NCI-H187 treated with DMSO at 0.1 percent for 48 hours (cell line): ENCODE data around the gene RASA3.

Experiments
- DNase-seq: peaks from one replicate; lab custom pipeline; 2025; lab: John Stamatoyannopoulos, UW

RASA3 gene

DNA sequence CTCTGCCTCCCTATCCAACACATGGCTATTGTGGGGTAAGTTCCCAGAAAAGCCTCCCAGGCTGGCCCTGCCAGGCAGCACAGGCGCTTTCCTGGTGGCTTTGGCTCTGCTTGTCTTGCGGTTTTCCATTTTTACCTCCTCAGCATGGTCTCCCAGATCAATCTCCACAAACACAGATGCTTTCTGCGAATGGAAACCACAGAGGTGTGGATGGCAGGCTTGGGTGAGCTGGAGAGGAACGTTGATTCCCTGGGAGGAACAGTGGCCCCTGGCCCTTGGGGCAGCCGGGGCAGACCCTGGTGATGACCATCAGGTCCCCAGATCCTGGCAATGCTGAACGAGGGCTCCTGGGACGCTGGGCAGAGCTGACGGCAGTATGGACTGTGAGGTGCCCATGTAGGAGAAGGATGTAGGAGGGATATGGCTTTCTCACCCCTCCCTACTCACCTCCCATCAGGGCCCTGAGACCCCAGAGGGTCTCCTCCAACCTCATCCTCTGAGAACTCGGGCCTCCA, 165.2 kb downstream of the RASA3 start:
- no peak for DNase-seq

DNA sequence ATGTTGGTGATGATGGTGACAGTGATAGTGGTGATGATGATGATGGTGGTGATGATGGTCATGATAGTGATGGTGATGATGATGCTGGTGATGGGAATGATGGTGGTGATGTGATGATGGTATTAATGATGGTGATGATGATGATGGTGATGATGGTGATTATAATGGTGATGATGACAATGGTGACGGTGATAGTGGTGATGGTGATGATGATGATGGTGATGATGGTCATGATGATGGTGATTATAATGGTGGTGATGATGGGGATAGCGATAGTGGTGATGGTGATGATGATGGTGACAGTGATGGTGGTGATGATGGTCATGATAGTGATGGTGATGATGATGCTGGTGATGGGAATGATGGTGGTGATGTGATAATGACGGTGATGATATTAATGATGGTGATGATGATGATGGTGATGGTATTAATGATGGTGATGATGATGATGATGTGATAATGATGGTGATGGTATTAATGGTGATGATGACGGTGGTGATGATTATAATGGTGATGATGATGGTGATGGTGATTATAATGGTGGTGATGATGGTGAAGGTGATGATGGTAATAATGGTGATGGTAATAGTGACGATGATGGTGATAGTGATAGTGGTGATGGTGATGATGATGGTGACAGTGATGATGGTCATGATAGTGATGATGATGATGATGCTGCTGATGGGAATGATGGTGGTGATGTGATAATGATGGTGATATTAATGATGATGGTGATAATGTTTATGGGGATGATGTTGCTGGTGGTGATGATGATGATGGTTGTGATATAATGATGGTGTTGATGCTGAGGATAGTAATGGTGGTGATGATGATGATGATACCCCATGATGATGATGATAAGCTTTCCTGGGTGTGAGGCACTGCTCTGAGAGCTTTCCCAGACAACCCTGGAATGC, 166.2 kb downstream of the RASA3 start:
- no peak for DNase-seq

DNA sequence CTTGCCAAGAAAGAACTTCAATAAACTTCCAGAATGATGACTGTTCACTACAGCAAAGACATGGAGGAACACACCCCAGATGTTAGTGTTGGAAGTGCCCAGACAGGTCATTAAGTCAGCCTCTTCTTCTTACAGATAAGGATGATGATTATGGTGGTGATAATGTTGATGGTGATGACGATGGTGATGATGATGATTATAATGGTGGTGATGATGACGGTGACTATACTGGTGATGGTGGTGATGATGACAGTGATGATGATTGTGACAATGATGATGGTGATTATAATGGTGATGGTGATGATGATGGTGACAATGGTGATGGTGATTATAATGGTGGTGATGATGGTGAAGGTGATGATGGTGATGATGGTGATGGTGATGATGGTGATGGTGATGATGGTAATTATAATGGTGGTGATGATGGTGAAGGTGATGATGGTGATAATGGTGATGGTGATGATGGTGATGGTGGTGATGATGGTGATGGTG, 167.0 kb downstream of the RASA3 start:
- no peak for DNase-seq

DNA sequence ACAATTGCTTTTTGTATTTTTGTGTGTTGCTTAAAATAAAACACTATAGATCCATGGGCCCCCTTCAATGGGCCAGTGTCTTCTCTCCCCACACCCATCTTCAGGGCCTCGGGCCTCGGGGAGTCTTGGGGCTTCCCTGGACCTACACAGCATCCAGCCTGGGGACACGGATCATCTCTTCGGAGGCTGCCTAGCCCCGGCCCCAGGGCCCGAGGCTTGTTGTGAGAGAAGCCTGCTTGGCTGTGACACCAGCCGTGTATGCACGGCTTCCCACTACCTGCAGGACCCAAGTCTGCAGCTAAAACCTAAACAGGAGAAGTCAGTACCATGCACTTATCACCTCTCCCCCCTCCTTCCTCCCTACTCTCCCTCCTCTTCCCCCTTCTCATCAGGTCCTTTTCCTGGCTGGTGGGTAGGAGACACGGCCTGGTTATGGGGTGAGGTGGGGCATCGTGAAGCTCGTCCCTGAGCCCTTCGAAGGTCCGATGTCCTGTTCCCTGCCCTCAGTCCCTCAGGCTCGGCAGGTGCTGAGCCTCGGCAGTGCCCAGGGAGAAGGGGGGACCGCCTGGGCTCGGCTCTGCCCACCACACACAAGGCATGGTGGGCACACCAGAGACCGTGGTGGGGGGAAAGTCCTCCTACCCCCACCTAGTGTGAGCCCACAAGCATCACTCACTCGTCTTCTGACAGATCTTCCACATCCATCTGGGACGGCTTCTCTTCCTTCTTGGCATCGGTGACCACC, 168.0 kb downstream of the RASA3 start:
- no peak for DNase-seq

DNA sequence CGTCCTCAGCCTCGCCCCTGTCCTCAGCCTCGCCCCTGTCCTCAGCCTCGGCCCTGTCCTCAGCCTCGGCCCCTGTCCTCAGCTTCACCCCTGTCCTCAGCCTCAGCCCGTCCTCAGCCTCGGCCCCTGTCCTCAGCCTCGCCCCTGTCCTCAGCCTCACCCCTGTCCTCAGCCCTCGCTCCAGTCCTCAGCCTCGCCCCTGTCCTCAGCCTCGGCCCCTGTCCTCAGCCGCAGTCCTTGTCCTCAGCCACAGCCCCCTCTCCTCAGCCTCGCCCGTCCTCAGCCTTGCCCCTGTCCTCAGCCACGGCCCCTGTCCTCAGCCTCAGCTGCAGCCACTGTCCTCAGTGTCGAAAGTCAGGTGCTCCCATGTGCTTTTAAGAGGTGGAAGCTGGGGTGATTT, 169.0 kb downstream of the RASA3 start:
- DNase-seq: no peak

DNA sequence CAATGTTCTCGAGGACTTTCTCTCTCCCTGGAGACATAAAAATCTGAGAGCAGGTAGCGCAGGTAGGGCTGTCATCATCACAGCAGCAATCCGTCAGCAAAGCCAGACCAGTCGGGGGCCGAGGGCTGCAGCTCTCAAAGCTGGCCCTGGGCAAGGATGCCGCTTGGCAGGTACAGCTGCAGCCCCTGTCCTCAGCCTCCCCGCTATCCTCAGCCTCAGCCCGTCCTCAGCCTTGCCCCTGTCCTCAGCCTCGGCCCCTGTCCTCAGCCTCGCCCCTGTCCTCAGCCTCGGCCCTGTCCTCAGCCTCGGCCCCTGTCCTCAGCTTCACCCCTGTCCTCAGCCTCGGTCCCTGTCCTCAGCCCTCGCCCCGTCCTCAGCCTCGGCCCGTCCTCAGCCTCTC, 169.4 kb downstream of the RASA3 start:
- no peak for DNase-seq

DNA sequence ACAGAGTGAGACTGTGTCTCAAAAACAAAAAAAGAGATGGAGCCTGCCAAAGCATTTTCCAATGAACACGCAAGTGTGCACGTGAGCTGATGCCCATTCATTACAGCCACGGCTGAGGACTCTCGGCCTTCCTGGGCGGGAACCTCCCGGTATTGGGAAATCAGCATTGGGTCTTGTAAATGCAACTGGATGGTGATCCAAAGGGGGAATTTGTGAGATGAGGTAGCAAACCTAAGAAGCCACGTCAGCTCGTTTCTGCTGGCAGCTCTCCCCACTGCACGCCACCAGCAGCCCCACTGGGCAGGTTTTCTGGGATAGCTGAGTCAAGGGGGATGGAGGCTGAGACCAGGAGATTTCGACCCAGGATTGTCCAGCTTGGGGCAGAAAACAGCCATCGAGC, 170.0 kb downstream of the RASA3 start:
- no peak for DNase-seq

DNA sequence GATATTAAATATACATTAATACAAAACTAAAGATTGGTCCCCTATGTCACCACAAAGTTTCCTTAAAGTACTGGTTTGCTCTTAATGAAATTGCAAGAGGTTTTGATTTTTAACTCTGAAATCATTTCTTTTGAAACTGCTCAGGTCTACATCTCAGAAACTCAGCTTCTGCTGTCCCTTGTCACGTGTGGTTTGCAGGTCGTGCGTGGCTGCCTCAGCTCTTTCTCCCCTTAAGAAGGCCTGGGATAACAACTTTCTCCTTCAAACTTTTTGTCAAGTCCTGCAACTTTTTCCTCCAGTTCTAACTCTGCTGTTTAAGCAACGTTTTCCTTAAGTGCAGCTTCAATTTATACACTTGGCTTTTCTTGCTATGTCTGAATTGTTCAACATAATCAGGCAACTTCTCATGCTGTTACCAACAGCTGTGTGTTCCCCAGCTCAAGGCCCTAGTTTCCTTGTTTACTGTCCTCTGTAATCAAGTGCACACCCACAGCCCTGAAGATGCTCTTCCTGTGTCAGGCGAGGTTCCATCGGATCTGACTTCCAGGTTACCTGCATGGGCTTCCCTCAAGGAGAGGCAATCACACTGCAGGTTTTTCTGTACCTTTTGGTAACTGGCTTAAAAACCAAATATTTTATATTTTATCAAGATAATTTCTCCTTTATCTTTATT, 172.0 kb downstream of the RASA3 start:
- no peak for DNase-seq

DNA sequence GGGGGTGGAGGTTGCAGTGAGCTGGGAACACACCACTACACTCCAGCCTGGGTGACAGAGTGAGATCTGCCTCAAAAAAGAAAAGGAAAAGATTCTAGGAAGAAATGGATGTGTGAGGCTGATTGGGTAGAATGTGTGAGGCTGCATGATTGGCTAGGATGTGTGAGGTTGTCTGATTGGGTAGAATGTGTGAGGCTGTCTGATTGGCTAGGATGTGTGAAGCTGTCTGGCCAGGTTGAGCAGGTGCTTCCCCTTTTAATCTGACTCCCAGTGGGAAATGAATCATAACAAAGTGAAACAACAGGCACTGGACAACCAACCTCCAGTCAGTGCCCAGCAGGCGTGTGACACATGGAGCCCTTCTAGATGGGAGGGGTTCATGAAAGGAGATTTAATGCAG, 173.2 kb downstream of the RASA3 start:
- no peak for DNase-seq

DNA sequence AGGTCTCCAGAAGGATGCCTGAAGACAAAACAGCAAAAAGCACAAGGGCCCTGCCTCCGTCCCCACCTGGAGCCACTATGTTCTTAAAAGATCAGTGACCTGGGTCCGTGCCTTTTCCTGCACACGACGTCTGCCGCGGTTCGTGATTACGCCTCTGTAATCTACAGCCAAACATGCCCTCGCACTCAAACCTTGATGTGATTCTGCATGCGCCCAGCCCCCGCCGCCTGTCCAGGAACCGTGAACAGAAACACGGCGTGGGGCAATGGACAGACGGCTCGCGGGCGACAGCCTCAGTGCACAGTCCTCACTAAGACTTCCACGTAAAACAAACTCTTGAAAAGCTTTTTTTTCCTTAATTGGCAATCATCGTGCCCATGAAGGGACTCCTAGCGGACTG, 174.1 kb downstream of the RASA3 start:
- DNase-seq: no peak

DNA sequence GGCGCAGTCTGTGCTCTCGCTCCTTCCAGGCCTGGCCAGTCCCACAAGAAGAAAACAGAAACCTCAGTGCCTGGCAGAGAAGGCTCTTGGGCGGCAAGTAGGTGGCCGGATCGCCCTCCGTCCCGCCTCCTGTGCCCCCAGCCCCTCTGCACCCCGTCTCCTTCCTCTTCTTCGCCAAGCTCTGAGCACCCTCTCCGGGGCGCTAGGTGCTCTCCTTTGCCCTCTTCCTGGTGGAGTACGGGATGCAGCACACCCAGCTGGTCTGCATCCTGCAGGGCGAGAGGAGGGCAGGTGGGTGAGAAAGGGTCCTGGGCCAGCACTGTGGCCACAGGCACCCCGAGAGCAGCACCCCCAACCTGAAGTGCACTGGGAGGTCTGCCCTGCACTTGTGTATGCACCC, 175.9 kb downstream of the RASA3 start:
- DNase-seq: no peak

DNA sequence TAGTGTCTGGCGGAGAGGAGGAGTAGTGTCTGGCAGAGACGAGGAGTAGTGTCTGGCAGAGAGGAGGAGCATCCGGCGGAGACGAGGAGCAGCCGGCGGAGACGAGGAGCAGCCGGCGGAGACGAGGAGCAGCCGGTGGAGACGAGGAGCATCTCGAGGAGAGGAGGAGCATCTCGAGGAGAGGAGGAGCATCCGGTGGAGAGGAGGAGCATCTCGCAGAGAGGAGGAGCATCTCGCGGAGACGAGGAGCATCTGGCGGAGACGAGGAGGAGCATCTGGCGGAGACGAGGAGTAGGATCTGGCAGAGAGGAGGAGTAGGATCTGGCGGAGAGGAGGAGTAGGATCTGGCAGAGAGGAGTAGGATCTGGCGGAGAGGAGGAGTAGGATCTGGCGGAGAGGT, 176.7 kb downstream of the RASA3 start:
- DNase-seq: no peak

DNA sequence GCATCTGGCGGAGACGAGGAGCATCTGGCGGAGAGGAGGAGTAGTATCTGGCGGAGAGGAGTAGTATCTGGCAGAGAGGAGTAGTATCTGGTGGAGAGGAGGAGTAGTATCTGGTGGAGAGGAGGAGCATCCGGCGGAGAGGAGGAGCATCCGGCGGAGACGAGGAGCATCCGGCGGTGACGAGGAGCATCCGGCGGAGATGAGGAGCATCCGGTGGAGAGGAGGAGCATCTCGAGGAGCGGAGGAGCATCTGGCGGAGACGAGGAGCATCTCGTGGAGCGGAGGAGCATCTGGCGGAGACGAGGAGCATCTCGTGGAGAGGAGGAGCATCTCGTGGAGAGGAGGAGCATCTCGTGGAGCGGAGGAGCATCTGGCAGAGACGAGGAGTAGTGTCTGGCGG, 177.2 kb downstream of the RASA3 start:
- no peak for DNase-seq

DNA sequence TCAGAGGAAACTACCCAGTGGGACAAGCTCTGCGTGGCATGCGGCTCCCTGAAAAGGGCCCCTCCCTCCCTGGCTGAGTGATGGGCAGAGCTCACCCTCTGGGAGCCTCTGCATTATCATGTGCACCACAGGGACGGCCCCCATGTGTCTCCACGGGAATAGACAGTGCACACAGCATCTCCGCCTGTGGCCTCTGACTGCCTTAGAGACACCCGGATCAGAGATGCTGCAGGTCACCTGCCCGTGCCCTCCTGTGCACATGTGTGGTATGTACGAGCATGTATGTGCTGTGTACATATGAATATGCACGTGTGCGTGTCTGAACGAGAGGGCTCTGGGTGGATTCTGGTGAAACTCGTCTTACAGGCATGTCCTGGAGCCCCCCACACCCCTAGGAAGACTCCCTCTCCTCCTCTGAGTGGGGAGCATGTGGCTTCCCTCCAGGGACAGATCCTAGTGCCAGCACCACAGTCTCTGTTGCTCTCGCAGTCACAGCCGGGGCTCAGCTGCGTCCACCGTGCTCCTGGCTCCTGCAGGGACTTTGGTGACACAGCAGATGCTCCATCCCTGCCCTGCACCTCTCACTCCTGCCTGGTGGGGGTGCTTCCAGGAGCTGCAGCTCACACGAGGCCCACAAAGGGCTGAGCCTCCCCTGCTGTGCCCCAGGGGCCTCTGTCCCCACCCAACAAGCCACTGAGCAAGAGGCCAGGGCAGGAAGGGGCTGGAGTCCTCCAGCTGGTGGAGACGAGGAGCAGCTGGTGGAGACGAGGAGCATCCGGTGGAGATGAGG, 178.2 kb downstream of the RASA3 start:
- DNase-seq: no peak

DNA sequence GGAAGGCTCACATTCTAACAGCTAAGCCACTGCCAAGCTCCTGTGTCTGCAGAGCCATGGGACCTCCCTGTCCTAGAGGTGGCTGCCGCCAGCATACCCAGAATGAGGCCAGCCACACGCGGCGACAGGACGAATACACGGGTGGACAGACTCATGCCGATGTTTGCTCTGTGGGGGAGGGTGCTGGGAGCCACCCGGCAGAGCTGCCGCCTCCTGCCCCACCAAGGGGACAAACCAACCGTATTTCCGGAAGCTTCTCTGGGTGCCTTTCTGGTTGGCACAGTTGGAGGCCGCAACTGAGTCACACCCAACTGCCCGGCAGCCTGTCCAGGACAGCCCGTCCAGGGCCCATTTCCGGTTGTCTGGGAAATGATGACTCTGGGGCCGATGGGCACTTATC, 178.9 kb downstream of the RASA3 start:
- no peak for DNase-seq

DNA sequence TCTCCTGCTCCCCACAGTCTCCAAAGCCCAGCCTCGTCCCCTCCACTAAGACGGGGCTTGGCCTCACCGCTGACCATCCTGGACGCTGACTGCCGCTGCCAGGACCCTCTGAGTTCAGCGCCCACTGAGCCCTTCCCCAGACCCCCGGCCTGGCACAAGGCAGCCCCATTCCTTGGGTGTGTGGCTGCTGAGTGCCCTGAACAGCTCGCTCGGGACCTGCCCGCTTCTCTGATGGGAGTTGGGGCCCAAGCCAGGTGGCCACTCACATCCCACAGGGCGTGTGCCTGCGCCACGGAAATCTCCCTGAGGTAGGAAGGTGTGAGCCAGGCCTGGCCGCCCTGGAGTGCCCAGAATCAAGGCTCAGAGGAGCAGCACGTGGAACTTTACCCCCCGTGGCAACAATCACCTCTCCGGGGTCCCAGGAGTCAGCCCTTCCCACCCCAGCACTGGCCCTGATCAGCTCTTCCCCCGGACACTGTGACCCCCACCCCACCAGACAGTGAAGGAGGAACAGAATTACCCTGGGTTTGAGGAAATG, 179.4 kb downstream of the RASA3 start:
- no peak for DNase-seq

DNA sequence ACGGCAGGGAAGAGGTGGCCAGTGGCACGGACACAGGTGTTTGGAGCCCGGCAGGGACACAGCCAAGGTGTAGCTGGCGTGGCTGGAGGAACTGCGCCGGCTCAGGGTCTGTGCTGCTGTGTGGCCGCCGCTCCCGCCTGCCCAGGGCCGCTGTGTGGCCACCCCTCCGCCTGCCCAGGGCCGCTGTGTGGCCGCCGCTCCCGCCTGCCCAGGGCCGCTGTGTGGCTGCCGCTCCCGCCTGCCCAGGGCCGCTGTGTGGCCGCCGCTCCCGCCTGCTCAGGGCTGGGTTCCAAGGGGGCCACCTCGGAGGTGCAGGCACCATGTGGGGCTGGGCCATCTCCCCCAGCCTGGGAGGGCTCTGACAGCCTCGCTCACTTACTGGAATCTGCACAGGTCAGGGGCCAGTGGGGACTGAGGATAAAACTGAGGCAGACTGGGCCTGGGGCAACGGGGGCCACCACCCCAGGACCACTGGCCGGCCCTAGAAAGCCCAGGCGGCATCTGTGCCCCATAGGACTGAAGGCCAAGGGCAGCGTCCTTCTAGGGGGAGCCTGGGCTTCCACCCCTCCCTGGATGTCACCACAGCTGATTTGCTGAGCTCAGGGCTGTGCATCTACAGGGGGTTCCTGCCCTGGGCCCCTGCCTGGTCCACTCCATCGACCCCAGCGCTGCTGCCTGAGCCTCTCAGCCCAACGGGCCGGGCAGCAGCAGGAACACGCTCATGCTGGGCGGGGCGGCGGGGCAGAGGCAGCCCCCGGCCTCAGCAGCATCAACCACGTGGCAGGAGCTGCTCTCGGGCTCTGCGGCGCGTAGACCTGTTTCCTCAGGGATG, 180.1 kb downstream of the RASA3 start:
- DNase-seq: no peak

DNA sequence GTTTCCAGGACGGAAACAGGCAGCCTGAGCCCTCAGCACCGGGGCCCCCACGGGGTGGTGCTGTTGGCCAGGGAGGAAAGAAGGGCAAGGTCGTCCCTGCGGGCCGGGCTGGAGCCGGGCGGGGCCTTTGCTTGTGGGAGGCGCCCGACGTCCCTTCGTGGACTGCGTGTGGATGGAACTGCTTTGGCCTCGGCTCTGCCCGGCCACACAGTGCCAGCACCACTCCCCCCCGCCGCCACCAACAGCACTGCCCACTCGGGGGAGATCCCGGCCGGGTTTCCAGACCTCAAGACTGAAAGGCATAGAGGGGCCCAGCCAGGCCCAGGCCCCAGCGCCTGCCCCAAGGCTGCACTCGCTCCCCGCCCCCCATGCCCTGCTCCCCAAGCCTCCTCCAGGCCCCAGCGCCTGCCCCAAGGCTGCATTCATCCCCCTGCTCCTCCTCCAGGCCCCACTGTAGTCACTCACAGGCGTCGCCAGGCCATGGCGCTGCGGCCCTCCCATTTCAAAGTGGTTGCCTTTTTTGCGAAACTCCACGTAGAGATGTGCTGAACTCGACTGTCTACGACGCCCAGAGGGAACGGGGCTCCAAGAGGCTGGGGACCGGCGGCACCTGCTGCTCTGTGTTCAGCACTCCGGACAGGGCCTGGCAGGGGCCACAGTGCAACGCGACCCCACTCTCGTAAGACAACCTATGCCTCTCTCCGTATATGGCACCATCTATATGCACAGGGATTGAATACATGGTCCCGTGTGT, 181.0 kb downstream of the RASA3 start:
- DNase-seq: peak; percentile 16

DNA sequence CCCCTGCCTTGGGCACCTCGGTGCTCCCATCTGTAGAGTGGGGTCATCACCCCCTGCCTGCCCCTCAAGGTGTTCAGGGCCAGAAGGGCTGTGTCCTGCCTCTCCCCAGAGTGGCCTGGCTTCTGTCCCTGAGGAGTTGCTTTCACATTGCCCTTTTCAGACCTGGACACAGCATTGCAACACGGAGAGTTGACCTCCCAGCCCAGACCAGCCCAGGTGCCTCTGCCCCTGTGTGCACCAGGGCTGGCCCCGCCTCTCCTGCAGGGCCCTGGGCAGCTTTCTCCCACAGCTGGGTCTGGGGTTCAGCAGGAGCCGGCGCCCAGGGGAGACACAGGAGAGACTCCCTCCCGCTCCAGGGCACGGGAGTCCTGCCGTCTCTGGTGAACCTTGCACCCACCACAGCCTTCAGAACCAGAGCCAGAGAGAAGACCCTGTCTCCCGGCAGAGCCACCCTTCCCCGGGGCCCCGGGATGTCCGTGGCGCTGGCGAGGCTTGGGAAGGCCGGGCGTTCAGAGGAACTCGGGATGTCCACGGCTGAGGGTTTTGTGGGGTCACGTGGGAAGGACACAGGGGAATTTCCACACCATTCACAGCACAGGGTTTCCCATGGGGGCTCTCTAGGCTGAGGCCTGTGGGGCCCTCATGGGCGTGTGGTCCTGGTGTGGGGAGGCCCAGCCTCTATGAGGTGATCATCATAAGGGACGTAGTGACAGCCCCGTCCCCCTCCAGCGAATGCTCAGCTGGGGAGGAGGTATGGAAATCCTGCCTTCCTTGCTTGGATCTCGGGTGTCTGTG, 181.8 kb downstream of the RASA3 start:
- no peak for DNase-seq
